CD4-positive, alpha-beta T cell treated with Interleukin-12 subunit alpha and Interleukin-12 subunit beta, for 1 hour (primary cell): ENCODE data around the gene EYA2.

ENCODE experiments used
- DNase-seq: peaks from one replicate; pipeline ENCODE4 v3.0.0-alpha.2; 2020

The EYA2 gene

GRCh38 chr20:46984405-46984804 is 89.8 kb downstream of the EYA2 start:
- DNase-seq, result no peak

- DNase-seq, result no peak
Measured at GRCh38 chr20:46985250-46985649, 90.6 kb downstream of the EYA2 start.

- no peak for DNase-seq
Measured at GRCh38 chr20:46985671-46986070, 91.0 kb downstream of the EYA2 start.

- DNase-seq, result no peak
Measured at GRCh38 chr20:46987001-46987400, 92.4 kb downstream of the EYA2 start.

GRCh38 chr20:46990017-46990595 is 95.5 kb downstream of the EYA2 start:
- no peak for DNase-seq

- DNase-seq, result no peak
Measured at GRCh38 chr20:46990596-46991104, 96.0 kb downstream of the EYA2 start.

GRCh38 chr20:46991168-46991567 is 96.5 kb downstream of the EYA2 start:
- no peak for DNase-seq

- DNase-seq, result no peak
Measured at GRCh38 chr20:46991880-46992639, 97.4 kb downstream of the EYA2 start.

- DNase-seq, result no peak
Measured at GRCh38 chr20:46992640-46993035, 98.0 kb downstream of the EYA2 start.

GRCh38 chr20:46993465-46994095 is 98.9 kb downstream of the EYA2 start:
- DNase-seq, result no peak

GRCh38 chr20:46994341-46994740 is 99.7 kb downstream of the EYA2 start:
- DNase-seq, result peak; percentile 36

GRCh38 chr20:46995561-46996142 is 101.0 kb downstream of the EYA2 start:
- no peak for DNase-seq

GRCh38 chr20:46997187-46997586 is 102.5 kb downstream of the EYA2 start:
- DNase-seq, result no peak

GRCh38 chr20:46998477-46999240 is 104.0 kb downstream of the EYA2 start:
- no peak for DNase-seq

- no peak for DNase-seq
Measured at GRCh38 chr20:46999801-47000465, 105.3 kb downstream of the EYA2 start.

- no peak for DNase-seq
Measured at GRCh38 chr20:47003223-47003622, 108.6 kb downstream of the EYA2 start.

- DNase-seq, result no peak
Measured at GRCh38 chr20:47004179-47004578, 109.5 kb downstream of the EYA2 start.

GRCh38 chr20:47007826-47008655 is 113.4 kb downstream of the EYA2 start:
- no peak for DNase-seq

- DNase-seq, result no peak
Measured at GRCh38 chr20:47008842-47009518, 114.3 kb downstream of the EYA2 start.

GRCh38 chr20:47009784-47010183 is 115.1 kb downstream of the EYA2 start:
- no peak for DNase-seq

GRCh38 chr20:47011984-47012383 is 117.3 kb downstream of the EYA2 start:
- DNase-seq, result no peak
